ENCODE data around the gene GNG4.
"Not testable (repeated sequence)": the region's sequence is repeated elsewhere in the genome, so short reads cannot be mapped to it uniquely, and the experiment has no call there.

The GNG4 gene

DNA sequence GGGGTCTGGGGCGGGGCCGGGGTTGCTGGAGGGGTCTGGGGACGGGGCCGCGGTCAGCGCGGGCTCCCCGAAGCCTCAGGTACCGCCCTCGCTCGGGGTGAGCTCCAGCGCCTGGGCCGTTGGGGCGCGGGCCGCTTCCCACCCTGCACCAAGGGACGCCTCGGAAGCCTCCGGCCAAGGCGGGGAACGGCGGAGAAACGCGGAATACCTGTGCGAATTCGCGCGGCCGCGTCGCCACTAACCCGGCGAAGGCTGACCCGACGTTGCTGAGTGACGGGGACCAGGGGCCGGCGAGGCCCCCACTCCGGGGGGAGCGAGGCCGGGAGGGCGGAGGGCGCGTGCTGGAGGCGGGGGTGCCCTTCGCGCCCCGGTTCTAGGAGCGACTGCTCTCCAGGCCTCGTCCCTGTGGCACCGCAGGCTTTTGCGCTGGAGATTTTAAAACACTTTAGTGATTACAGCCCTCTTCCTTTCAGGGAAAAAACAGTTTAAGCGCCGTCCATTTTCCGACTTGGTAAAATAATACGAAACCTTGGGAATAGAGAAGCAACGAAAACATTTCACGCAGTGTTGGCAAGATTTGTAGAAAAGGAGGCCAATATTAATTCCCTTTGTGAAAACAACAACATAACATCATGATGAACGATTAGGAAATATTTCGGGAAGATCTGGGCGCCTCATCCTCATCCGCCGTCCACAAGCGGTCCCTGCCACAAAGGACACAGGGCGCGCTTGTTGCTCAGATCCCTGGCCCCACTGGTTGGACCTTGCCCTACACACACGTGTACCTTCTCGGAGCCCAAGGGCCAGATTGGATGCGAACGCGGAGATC, 971 bp upstream of the GNG4 start:
- DNase-seq (ENCODE audit: low read depth in 2 of 2): no peak

GRCh38 chr1:235648954-235649367, 623 bp downstream of the GNG4 start:
- peak; percentile 43 to 53 for DNase-seq (ENCODE audit: low read depth in 2 of 2)

DNA sequence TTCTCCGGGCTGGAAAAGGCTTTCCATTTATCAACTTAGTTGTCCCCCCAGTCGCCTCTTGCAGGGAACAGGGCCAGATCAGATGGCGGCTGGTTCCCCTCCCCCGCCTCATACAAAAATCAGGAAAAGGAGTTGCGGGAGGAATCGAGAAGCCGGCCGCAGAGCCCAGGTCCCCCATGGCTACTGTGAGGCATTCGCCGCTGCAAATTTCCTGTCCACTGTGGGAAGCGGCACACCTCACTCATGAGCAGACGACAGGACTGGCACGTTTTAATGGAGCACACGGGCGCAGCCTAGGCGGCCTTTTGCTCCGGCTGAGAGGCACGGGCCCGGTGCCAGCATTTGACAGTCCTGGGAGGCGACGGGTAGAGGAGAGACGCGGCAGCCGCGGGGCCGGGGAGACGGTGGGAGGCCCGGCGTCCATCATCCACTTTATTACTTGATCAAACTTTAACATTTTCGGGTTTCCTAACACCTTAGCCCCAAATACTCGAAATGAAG, 1.1 kb downstream of the GNG4 start:
- DNase-seq (ENCODE audit: low read depth in 2 of 2): no peak

DNA sequence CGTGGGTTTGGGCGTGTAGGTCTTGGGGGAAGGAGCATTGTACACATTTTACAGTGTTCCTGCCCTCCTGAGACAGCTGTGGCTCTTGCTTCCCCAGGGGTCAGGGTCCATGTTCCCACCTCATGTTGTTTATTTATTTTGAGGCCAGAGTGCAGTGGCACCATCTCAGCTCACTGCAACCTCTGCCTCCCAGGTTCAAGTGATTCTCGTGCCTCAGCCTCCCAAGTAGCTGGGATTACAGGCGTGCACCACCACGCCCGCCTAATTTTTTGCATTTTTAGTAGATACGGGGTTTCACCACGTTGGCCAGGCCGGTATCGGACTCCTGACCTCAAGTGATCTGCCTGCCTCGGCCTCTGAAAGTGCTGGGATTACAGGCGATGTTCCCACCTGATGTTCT, 2.0 kb downstream of the GNG4 start:
- DNase-seq (ENCODE audit: low read depth in 2 of 2): not testable (repeated sequence)

DNA sequence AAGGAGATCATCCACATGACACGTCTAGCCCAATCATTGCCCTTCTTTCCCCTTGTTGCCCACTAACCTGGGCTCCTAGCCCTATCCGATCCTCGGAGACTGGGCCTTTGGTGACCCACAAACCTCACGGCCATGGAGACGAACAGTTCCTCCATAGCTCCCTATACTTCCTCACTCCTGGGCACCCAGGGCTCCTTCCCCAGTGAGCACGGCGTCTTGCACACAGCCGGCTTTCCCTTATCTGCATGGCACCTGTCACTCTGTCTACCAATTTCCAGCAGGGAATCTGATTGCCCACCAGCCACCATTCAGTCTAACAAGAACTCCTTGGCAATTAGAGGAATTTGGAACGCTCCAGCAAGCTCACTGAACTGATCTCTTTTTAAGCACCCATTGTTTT, 3.1 kb downstream of the GNG4 start:
- DNase-seq (ENCODE audit: low read depth in 2 of 2): no peak

GRCh38 chr1:235644693-235645305, 4.8 kb downstream of the GNG4 start:
- no peak for DNase-seq (ENCODE audit: low read depth in 2 of 2)

DNA sequence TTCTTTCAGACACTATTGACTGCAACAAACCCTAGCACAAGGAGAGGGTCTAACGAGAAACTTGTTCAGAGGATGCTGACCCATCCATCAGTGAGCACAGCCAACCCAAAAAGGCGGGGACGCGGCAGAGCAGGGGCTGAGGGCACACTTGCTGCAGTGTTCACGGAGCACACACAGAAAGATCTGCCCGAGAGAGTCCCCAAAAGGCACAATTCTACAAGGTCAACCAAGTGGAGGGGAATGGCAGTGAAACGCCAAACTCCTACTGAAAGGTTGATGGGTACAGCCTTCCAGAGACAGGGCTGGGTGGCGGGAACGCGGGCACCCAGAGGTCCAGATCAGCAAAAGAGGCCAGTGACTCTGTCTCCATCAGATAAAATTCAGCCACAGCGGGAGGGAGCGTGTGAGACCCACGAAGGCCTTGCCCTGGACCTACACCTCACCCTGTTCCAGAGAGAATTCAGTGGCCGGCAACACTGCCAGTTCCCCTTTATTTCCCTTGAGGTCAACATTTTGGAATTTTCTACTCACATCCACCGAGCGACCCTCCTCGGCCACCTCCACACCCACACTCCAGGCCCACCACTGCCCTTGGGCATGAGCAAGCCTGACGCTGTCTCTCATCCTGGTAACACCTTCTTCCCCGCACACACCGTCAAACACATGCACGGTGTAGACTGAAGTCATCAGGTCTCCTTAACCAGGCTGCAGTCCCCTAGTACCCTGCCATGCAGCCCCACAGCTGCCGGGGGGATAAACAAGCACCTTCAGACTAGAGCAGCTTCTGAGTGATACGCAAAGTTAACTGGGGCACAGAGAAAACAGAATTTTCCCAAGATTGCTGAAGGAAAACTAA, 5.5 kb downstream of the GNG4 start:
- DNase-seq (ENCODE audit: low read depth in 2 of 2): no peak

GRCh38 chr1:235642943-235643371, 6.6 kb downstream of the GNG4 start:
- no peak for DNase-seq (ENCODE audit: low read depth in 2 of 2)

- peak; percentile 24 to 54 for DNase-seq (ENCODE audit: low read depth in 2 of 2)
Observed at GRCh38 chr1:235642011-235642942, 7.3 kb downstream of the GNG4 start.

DNA sequence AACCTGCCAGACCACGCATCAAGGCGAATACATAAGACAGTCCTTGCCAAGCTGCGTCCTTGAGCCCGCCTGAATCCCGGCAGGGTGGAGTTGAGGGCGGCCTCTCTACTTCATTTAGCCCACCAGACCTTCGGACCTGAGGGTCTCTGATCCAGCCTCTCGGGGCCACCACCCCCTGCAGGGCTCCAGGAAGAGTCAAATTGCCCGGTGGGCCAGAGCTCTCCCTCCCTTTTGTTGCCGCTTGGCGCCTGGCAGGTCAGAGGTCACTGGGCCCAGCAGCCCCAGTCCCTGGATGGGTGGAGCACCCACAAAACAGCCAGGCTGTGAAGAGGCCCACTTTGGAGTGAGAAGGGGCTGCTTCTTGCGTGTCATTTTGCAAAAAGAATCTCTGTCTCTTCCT, 9.0 kb downstream of the GNG4 start:
- no peak for DNase-seq (ENCODE audit: low read depth in 2 of 2)

DNA sequence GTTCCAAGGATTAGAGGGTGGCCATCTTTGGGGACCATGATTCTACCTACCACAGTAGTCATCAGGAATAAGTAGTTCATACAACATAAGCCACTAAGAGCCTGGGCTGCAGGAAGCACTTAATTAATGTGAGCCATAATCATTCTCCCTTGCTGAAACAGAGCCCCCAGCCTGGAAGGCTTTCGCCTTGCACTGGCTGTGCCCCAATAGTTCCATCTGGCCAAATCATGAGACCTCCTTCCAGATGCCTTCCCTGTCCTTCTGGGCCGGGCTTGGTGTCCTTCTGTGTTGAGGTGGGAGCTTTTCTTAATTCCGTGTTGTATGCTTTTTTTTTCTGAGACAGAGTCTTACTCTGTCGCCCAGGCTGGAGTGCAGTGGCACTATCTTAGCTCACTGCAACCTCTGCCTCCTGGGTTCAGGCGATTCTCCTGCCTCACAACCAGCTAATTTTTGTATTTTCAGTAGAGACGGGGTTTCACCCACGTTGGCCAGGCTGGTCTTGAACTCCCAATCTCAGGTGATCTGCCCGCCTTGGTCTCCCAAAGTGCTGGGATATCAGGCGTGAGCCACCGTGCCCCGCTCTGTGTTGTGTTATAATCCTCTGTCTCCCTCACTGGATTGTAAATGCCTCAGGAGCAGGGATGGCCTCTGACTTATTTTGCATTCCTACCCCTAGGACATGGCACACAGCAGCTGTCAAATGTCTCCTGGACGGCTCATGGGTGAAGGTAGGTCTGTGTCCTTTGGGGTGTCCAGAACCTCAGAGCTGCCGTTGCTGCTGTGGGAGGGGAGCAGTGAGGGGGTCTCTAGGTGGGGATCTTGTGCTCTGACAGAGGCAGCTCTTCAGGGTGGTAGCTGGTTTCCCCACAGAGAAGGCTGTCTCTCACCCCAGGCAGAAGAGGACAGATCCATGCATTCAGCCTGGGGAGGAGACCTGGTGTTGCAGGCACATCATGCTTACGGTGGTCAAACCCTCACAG, 10.1 kb downstream of the GNG4 start:
- DNase-seq (ENCODE audit: low read depth in 2 of 2): no peak

GRCh38 chr1:235638612-235639011, 11.0 kb downstream of the GNG4 start:
- DNase-seq (ENCODE audit: low read depth in 2 of 2): not testable (repeated sequence)

GRCh38 chr1:235637756-235638534, 11.6 kb downstream of the GNG4 start:
- no peak for DNase-seq (ENCODE audit: low read depth in 2 of 2)

DNA sequence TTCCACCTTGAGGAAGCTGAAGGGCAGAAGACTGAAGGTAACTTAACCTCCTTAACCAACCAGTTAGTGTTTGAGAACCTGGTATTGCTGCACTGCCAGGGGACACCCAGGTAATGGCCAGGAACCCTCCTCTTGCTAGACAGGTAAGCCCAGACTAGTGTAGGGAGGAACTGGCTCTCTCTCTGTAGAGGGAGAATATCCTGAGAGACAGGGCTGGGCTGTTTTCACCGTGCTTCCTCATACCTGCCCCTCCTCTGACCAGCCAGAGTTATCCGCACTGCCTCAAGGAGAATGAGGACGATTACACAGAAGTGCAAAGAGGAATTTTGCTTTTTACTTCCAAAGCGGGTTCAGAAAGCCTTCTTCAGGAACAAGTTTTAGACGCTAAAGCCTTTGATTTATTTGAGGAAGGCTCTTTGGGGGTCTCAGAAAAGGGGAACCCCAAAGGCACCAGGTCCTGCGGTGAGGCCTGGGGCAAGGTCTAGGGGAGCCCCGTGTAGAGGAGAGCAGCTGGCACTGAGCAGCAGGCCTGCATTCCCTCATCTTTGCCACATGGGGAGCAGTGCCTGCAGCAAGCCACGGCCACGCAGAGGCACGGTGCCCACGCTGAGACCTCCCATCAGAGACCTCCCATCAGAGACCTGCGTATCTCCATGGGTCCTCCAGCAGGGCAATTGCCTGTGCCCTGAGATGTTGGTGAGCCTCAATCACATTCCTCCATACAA, 13.5 kb downstream of the GNG4 start:
- no peak for DNase-seq (ENCODE audit: low read depth in 2 of 2)

- no peak for DNase-seq (ENCODE audit: low read depth in 2 of 2)
Observed at GRCh38 chr1:235632506-235633401, 16.8 kb downstream of the GNG4 start.

DNA sequence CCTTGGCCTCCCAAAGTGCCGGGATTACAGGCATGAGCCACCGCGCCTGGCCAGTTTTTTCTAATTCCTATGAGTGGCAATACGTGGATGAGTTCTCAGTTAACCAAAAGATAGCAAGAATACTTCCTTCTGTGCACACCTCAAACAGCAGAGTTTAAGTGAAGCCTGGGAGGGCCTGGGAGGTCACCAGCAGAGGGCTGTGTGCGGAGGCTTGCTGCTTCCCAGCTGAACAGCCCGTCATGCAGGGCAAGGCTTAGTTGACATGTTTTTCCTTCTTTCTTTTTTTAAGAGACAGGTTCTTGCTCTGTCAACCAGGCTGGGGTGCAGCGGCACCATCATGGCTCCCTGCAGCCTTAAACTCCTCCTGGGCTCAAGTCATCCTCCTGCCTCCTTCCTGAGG, 17.8 kb downstream of the GNG4 start:
- no peak for DNase-seq (ENCODE audit: low read depth in 2 of 2)

GRCh38 chr1:235628316-235629005, 21.1 kb downstream of the GNG4 start:
- no peak for DNase-seq (ENCODE audit: low read depth in 2 of 2)

Data from stimulated activated CD4-positive, alpha-beta T cell treated with anti-CD3 and anti-CD28 coated beads, Interleukin-4, amount 100 ng/mL, for 48 hours (primary cell).